Lung (tissue), 12 donors: ENCODE results near the gene SNRPD3. TPM values are rescaled to one million over a fixed set of nuclear protein-coding genes. Genes with fewer than 3 reads are reported as not detected.

Experiments used
- ATAC-seq: fragments of 200-7000 bp; cut with Tn5 transposase; one replicate; pipeline ENCODE4 v1.9.1; 2020; ENCODE audit warnings: moderate number of reproducible peaks; ENCODE audit not compliant: insufficient read depth, low FRiP score
- DNase-seq, 3 donors: peaks; one replicate each; pipeline ENCODE4 v3.0.0-alpha.2; 2013 to 2017
- H3K27ac ChIP-seq, 2 donors: one replicate each; pipeline ENCODE4 v1.5.1; 2013; ENCODE audit warnings: mild to moderate bottlenecking in 2 of 2, moderate library complexity in 2 of 2, control low read depth in 1 of 2, inconsistent platforms in 1 of 2, low read depth in 1 of 2, low read length in 1 of 2
- H3K27me3 ChIP-seq, 3 donors: one replicate each; pipeline ENCODE4 v1.5.1; 2013; ENCODE audit warnings: low read length in 2 of 3; ENCODE audit not compliant: control insufficient read depth in 3 of 3, insufficient read depth in 3 of 3
- H3K36me3 ChIP-seq, 4 donors: one replicate each; pipeline ENCODE4 v1.5.1; 2013; ENCODE audit warnings: low read length in 4 of 4, mild to moderate bottlenecking in 1 of 4, moderate library complexity in 1 of 4; ENCODE audit not compliant: control insufficient read depth in 4 of 4, insufficient read depth in 4 of 4
- H3K4me1 ChIP-seq, 5 donors: one replicate each; pipeline ENCODE4 v1.5.1; 2013; ENCODE audit warnings: low read length in 5 of 5, mild to moderate bottlenecking in 2 of 5, moderate library complexity in 1 of 5; ENCODE audit not compliant: control insufficient read depth in 5 of 5, insufficient read depth in 5 of 5
- H3K4me3 ChIP-seq: one replicate; pipeline ENCODE4 v1.5.1; 2013; ENCODE audit warnings: mild to moderate bottlenecking, control low read depth, moderate library complexity
- H3K9ac ChIP-seq, 2 donors: one replicate each; pipeline ENCODE4 v1.5.1; 2013; ENCODE audit warnings: low read length in 2 of 2, control low read depth in 1 of 2; ENCODE audit not compliant: insufficient read depth in 1 of 2
- H3K9me3 ChIP-seq, 4 donors: one replicate each; pipeline ENCODE4 v1.5.1; 2013; ENCODE audit warnings: low read length in 3 of 4, mild to moderate bottlenecking in 1 of 4, moderate library complexity in 1 of 4; ENCODE audit not compliant: control insufficient read depth in 4 of 4, insufficient read depth in 3 of 4
- CTCF ChIP-seq: IDR thresholded peaks from 2 replicates; pipeline ENCODE4 v1.5.1; 2012; ENCODE audit warnings: mild to moderate bottlenecking; ENCODE audit errors: control extremely low read depth, extremely low read depth
- WGBS, 2 donors: extraction: QIAGEN DNeasy Blood & Tissue Kit; methylation state at CpG; one replicate each; pipeline ENCODE4 v1.1.7; 2013; 5-methylcytosine and 5-hydroxymethylcytosine counted together
- polyA plus RNA-seq, 2 donors: library from polyadenylated mRNA; stranded (reverse); fragments of 200-250 nt; gene quantifications; one replicate each; pipeline ENCODE4 v1.2.1, GENCODE V29; 2013
- total RNA-seq, 2 donors: library from RNA; depleted of rRNA in 1 of 2; stranded (reverse); fragments of >200 nt in 1 of 2; gene quantifications; one replicate each; pipeline ENCODE4 v1.2.1, GENCODE V29; 2014 to 2021
- donor health status: control.
- donor health status: control.
- donor health status: Bipolar disorder and iron deficiency.
- donor health status: healthy.
- donor health status: DM: yes; HTN: yes; CAD: no.

Gene SNRPD3
- total and polyA plus RNA-seq, 4 donors: 76.3 to 193 (median 111) TPM

- no peak for TF ChIP-seq CTCF
- no peaks in the 10 kb centered on the region for H3K9me3 ChIP-seq
- H3K4me3 ChIP-seq: no peak overlapping the region
- ATAC-seq (peak; percentile 9), DNase-seq (peak in 2 of 3 donors; percentile 48 to 64)
- H3K27me3 ChIP-seq: no peaks in the 10 kb centered on the region
- H3K27ac ChIP-seq: peak overlapping the region in 1 of 2 donors; percentile 68
- H3K4me1 ChIP-seq: peaks cover 7 to 35% (median 18%) of the 10 kb centered on the region in 5 donors
- no peak overlapping the region for H3K9ac ChIP-seq
- 10 to 21% methylated on average over 10 of the region's 10 CpGs for WGBS, 2 donors
- no peaks in the 10 kb centered on the region for H3K36me3 ChIP-seq
Observed at GRCh38 chr22:24510637-24511625, 44.9 kb upstream of the SNRPD3 start.

DNA sequence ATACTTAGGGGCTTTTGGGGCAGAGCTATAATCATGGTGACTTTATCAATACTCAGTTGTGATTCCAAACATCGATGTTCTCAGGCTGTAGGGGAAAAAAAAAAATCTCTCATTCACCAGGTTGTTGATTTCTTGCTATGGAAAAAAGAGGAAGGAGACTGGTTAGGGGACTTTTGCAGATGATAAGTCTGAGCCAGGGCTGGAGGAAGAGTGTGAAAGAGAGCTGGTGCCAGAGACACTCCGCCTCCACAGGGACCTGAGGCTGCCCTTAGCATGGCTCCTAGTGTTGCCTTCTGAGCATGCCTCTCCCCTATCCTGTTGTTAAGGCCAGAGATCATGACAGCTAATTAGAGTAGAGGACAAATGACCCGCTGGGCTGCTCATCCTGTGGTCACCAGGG is 43.8 kb upstream of the SNRPD3 start:
- no peak for ATAC-seq
- peak in 1 of 3 donors; percentile 16 for DNase-seq
- Histone ChIP-seq H3K9ac (no peak overlapping the region), H3K27me3 (no peaks in the 10 kb centered on the region), H3K9me3 (no peaks in the 10 kb centered on the region), H3K27ac (peak overlapping the region in 1 of 2 donors; percentile 58), H3K36me3 (no peaks in the 10 kb centered on the region), H3K4me1 (peaks cover 7 to 28% (median 18%) of the 10 kb centered on the region in 5 donors), H3K4me3 (no peak overlapping the region)
- no peak for TF ChIP-seq CTCF
- 27 to 42% methylated on average over 3 of the region's 3 CpGs for WGBS, 2 donors

DNA sequence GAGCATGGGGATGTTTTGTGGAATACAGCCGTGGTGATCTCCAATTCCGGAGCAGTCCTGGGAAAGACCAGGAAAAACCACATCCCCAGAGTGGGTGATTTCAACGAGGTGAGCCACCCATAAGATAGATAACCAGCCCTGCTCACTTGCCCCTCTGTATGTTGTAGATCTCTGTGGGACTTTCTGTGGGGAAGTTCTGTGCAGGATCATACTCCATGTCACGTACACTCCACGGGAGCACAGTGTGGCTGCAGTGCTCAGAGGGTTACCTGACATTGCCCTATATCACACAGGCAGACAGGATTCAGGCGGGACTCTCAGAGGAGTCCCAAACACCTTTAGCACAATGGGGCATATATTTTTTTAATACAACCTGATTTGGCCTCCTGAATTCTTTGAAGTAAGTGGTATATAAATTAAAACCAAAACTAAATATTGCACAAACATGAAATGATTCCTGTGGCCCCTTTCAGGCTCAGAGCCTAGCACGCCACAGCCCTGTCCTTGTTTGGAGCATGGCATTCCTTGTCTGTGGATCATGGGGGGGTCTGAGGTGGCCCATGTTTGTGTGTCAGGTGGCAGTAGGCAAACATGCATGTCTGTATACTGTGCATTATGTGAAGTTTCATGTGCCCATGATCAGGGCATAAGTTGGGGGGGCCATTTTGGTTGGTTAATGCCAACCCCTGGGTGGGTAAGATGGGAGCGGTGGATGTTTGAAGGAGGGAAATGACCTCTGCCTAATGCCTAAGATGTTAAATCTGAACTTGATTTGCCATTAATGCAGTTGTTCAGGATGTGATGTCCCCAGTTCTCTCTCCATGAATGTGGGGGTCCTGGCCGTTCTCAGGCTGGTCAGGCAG is 42.2 kb upstream of the SNRPD3 start:
- no peak overlapping the region for H3K27ac ChIP-seq
- no peaks in the 10 kb centered on the region for H3K36me3 ChIP-seq
- DNase-seq (no peak), ATAC-seq (no peak)
- no peaks in the 10 kb centered on the region for H3K27me3 ChIP-seq
- H3K4me1 ChIP-seq: peaks cover 7 to 22% (median 12%) of the 10 kb centered on the region in 5 donors
- H3K4me3 ChIP-seq: no peak overlapping the region
- TF ChIP-seq CTCF: no peak
- no peak overlapping the region for H3K9ac ChIP-seq
- 93 to 95% methylated on average over 9 of the region's 9 CpGs for WGBS, 2 donors
- H3K9me3 ChIP-seq: no peaks in the 10 kb centered on the region
